ENCODE data around the gene TRPM3.

DNA sequence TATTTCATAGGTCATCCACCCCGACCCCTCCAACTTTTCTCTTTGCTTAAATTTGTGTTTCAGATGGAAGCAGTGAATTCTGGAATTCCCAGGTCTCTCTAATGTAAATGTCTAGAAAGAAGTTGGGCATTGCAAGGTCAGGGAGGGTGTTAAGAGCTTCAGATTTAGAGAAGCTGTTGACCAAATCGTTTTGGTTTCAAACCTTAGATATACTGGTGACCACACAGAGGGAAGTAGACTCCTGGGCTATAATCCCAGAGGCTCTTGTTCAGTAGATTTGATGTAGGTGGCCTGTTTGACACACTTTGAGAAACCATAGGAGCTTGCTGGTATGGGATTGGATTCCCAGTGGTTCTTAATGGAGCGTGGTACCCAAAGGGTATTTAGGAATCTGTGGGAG is 569.6 kb downstream of the TRPM3 start:
- TF ChIP-seq, protein P1, sequence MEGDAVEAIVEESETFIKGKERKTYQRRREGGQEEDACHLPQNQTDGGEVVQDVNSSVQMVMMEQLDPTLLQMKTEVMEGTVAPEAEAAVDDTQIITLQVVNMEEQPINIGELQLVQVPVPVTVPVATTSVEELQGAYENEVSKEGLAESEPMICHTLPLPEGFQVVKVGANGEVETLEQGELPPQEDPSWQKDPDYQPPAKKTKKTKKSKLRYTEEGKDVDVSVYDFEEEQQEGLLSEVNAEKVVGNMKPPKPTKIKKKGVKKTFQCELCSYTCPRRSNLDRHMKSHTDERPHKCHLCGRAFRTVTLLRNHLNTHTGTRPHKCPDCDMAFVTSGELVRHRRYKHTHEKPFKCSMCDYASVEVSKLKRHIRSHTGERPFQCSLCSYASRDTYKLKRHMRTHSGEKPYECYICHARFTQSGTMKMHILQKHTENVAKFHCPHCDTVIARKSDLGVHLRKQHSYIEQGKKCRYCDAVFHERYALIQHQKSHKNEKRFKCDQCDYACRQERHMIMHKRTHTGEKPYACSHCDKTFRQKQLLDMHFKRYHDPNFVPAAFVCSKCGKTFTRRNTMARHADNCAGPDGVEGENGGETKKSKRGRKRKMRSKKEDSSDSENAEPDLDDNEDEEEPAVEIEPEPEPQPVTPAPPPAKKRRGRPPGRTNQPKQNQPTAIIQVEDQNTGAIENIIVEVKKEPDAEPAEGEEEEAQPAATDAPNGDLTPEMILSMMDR (IDR thresholded peaks at IDR 0.05; ENCODE audit: low read length), result no peak
- TF ChIP-seq EZH2phosphoT487 (IDR thresholded peaks at IDR 0.05; ENCODE audit: low read length), result no peak
- TF ChIP-seq EZH2 (optimal IDR thresholded peaks at IDR 0.05; ENCODE audit: low read depth, low read length), result no peak
